HepG2 (cell line): ENCODE data around the gene GNB1. TPM values are rescaled to one million over a fixed set of nuclear protein-coding genes. Genes with fewer than 3 reads are reported as not detected.
"Not testable (repeated sequence)": the region's sequence is repeated elsewhere in the genome, so short reads cannot be mapped to it uniquely, and the experiment has no call there.

Source experiments
- ATAC-seq: fragments of 200-7000 bp; cut with Tn5 transposase; 3 replicates; pipeline ENCODE4 v1.9.1; 2020; ENCODE audit warnings: mild to moderate bottlenecking, moderate library complexity
- BruUV-seq: library from RNA; stranded (reverse); fragments of 400-500 nt; replicated peaks from 2 replicates; lab custom pipeline; 2021; lab: Mats Ljungman, UMichigan
- CTCF ChIA-PET: fragments of 300-600 bp; formaldehyde crosslinking; extraction: SDS; loops from one replicate; lab custom pipeline; 2021; ENCODE audit warnings: low total read pairs, inconsistent platforms, low intra/inter-chr PET ratio; lab: Yijun Ruan, JAX
- POLR2A ChIA-PET: fragments of 350-600 bp; sonication (Branson Sonifier 250); formaldehyde crosslinking; loops from one replicate; lab custom pipeline; 2020; ENCODE audit warnings: antibody characterized with exemption, inconsistent platforms; lab: Yijun Ruan, JAX
- DNase-seq: peaks from one replicate; pipeline ENCODE4 v3.0.0-alpha.2; 2015; ENCODE audit warnings: low spot score
- FAIRE-seq: peaks from 3 replicates; lab custom pipeline; 2011; peaks lifted over from hg19 to GRCh38; lab: Jason Lieb, UNC
- H2AFZ ChIP-seq: one replicate; pipeline ENCODE4 v1.6.1; 2011; ENCODE audit warnings: low read length, inconsistent platforms
- H3K27ac ChIP-seq: fragments of 300-600 bp; 3 replicates; pipeline ENCODE4 v1.8.0; 2011; ENCODE audit warnings: mixed run types, mild to moderate bottlenecking, mixed read lengths, low read length, inconsistent platforms; ENCODE audit not compliant: insufficient read depth; ENCODE audit errors: extremely low read length
- H3K27me3 ChIP-seq, 2 experiments: fragments of 200-600 bp in 1 of 2; 2 replicates in 1 of 2; 3 replicates in 1 of 2; pipeline versions ENCODE4 v1.6.0 to v1.8.0; 2011; ENCODE audit warnings: low read length in 2 of 2, mild to moderate bottlenecking in 2 of 2, moderate library complexity in 2 of 2, inconsistent platforms in 1 of 2; ENCODE audit not compliant: insufficient read depth in 2 of 2, control insufficient read depth in 1 of 2
- H3K36me3 ChIP-seq, 2 experiments: fragments of 200-600 bp in 1 of 2; replicated peaks in 1 of 2; 2 replicates in 1 of 2; 3 replicates in 1 of 2; pipeline versions ENCODE4 v1.5.1 to v1.8.0; 2011; ENCODE audit warnings: low read length in 2 of 2, inconsistent platforms in 1 of 2; ENCODE audit not compliant: insufficient read depth in 2 of 2, control insufficient read depth in 1 of 2
- H3K4me1 ChIP-seq: 2 replicates; pipeline ENCODE4 v1.5.1; 2012; ENCODE audit warnings: low read length, inconsistent platforms; ENCODE audit not compliant: insufficient read depth
- H3K4me2 ChIP-seq: 2 replicates; pipeline ENCODE4 v1.6.0; 2011; ENCODE audit warnings: low read depth, low read length, inconsistent platforms
- H3K4me3 ChIP-seq, 3 experiments: fragments of 200-600 bp in 1 of 3; sonication (generic), shearing (Covaris generic) in 1 of 3; replicated peaks in 1 of 3; 2 replicates each; pipeline ENCODE4 v1.5.1; 2011 to 2016; ENCODE audit warnings: low read length in 3 of 3, inconsistent platforms in 2 of 3, low read depth in 2 of 3, mild to moderate bottlenecking in 2 of 3, control low read depth in 1 of 3, mixed read lengths in 1 of 3; ENCODE audit not compliant: insufficient read depth in 1 of 3
- H3K79me2 ChIP-seq: one replicate; pipeline ENCODE4 v1.6.1; 2011; ENCODE audit warnings: low read length, inconsistent platforms; ENCODE audit not compliant: insufficient read depth
- H3K9ac ChIP-seq: 2 replicates; pipeline ENCODE4 v1.6.0; 2011; ENCODE audit warnings: mild to moderate bottlenecking, low read depth, low read length, inconsistent platforms; ENCODE audit not compliant: insufficient read depth
- H3K9me3 ChIP-seq: 2 replicates; pipeline ENCODE4 v1.5.1; 2012; ENCODE audit warnings: mild to moderate bottlenecking, low read length
- H4K20me1 ChIP-seq: 2 replicates; pipeline ENCODE4 v1.6.0; 2011; ENCODE audit warnings: inconsistent platforms, mild to moderate bottlenecking, low read length, moderate library complexity; ENCODE audit not compliant: insufficient read depth
- ATF7 ChIP-seq, 2 experiments: fragments of 450-650 bp in 1 of 2; sonication (generic) in 1 of 2; formaldehyde crosslinking in 1 of 2; IDR thresholded peaks; 2 replicates each; pipeline versions ENCODE4 v1.4.0 to v1.6.1; 2016 to 2020; ENCODE audit warnings: antibody characterized with exemption in 1 of 2, mild to moderate bottlenecking in 1 of 2, missing genetic modification reagents in 1 of 2
- ZFY ChIP-seq: sonication (generic); formaldehyde crosslinking; IDR thresholded peaks from 2 replicates; pipeline ENCODE4 v1.4.0; 2020; ENCODE audit warnings: missing genetic modification reagents
- ZNF687 ChIP-seq: sonication (generic); formaldehyde crosslinking; IDR thresholded peaks from 2 replicates; pipeline ENCODE4 v1.5.1; 2020; ENCODE audit warnings: mild to moderate bottlenecking, missing genetic modification reagents, moderate library complexity
- WGBS: methylation state at CpG from one replicate; pipeline ENCODE4 v1.1.6; 2017; ENCODE audit warnings: low lambda C conversion rate; 5-methylcytosine and 5-hydroxymethylcytosine counted together
- in situ Hi-C: cut with HindIII; loops from 2 replicates; pipeline ENCODE4 v1.10.0; 2017; ENCODE audit warnings: low pct_unique_long_range_greater_than_20kb; ENCODE audit not compliant: extremely low pct_ligation_motif_present
- intact Hi-C: fragments of 100-400 bp; cut with micrococcal nuclease; formaldehyde crosslinking; loops from one replicate; pipeline ENCODE4 v1.10.0; 2022; ENCODE audit not compliant: unreplicated experiment
- polyA plus RNA-seq, 8 experiments: library from polyadenylated mRNA; depleted of rRNA in 3 of 8; stranded (reverse) in 7 of 8; unstranded in 1 of 8; fragments of >200 nt; fragmentation: Illumina TruSeq in 4 of 8; extraction: Trizol in 4 of 8; gene quantifications; 2 replicates each; pipeline versions ENCODE4 v1.2.1 to v1.2.3, GENCODE V29; 2011 to 2016; ENCODE audit warnings: low read depth in 4 of 8, missing spikeins in 1 of 8, mixed read lengths in 1 of 8; ENCODE audit not compliant: insufficient read depth in 1 of 8
- total RNA-seq, 5 experiments: library from RNA; depleted of rRNA; stranded (reverse); fragments of >200 nt; fragmentation: Illumina TruSeq; extraction: Trizol; gene quantifications; 2 replicates each; pipeline ENCODE4 v1.2.3, GENCODE V29; 2016; ENCODE audit warnings: low read depth in 1 of 5
- TF ChIP-seq, protein P1 (sequence below), 2 experiments: sonication (generic) in 1 of 2; formaldehyde crosslinking in 1 of 2; IDR thresholded peaks; 2 replicates each; pipeline versions ENCODE4 v1.4.0 to v1.6.1; 2016 to 2020; ENCODE audit warnings: borderline replicate concordance in 1 of 2, low read depth in 1 of 2, mild to moderate bottlenecking in 1 of 2, missing genetic modification reagents in 1 of 2

Gene GNB1
- total and polyA plus RNA-seq, 2 of the 13 experiments (the other 11 are each of a cell fraction or from before 2014, with no cell fraction given), result 66.2 to 327 TPM

DNA sequence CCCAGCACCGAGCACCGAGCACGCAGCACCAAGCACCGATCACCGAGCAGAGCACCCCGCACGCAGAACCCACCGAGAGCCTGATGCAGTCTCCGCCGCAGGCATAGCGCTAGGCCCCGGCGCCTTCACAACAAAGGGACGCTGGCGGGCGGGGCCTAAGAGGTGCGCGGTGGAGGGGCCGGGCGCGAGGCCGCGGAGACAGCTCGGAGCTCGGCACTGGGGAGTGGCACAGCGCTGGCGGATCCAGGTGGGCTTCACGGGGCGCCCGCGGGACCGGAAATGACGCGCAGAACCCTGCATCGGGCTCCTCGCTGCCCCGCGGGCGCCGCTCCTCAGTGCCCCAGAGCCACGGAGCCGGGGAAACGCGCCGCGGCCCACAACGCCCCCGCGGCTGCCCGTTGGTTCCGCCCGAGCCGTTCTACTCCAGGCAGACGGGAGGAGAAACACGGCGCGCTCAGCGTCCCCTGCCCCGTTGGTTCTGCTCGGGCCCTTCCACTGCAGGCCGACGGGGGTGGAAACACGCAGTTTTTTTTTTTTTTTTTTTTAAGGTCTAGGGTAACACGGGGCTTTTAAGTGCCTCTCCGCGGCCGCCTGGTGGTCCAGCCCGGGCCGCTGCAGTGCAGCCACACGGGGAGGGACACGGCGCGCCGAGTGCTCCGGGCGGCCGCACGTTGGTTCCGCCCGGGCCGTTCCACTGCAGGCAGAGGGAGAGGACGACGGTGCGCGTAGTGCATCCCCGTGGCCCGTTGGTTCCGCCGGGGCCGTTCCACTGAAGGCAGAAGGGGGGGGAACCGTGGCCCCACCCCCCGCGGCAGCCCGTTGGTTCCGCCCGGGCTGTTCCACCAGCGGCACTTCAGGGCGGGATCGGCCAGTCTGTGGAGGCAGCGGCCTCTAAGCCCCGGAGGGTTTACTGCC, 145.0 kb downstream of the GNB1 start (continued):
- TF ChIP-seq, protein P1, sequence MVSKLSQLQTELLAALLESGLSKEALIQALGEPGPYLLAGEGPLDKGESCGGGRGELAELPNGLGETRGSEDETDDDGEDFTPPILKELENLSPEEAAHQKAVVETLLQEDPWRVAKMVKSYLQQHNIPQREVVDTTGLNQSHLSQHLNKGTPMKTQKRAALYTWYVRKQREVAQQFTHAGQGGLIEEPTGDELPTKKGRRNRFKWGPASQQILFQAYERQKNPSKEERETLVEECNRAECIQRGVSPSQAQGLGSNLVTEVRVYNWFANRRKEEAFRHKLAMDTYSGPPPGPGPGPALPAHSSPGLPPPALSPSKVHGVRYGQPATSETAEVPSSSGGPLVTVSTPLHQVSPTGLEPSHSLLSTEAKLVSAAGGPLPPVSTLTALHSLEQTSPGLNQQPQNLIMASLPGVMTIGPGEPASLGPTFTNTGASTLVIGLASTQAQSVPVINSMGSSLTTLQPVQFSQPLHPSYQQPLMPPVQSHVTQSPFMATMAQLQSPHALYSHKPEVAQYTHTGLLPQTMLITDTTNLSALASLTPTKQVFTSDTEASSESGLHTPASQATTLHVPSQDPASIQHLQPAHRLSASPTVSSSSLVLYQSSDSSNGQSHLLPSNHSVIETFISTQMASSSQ (IDR thresholded peaks at IDR 0.05; ENCODE audit: low read depth), result not testable (repeated sequence)
- TF ChIP-seq, protein P1 (CRISPR knock-in tag; IDR thresholded peaks at IDR 0.05; ENCODE audit: borderline replicate concordance), result 0 out of 2 replicates have a peak, but pooled peaks have one; percentile 17
- TF ChIP-seq ZFY (CRISPR knock-in tag) (peak; percentile 47), ATF7 (IDR thresholded peaks at IDR 0.05) (peak; percentile 92), ZNF687 (CRISPR knock-in tag) (peak; percentile 48; the same call in 1 of the 2 replicates)
- TF ChIP-seq ATF7 (CRISPR knock-in tag; IDR thresholded peaks at IDR 0.05), result not testable (repeated sequence)

GRCh38 chr1:1742529-1742928, 148.4 kb downstream of the GNB1 start:
- H3K4me1 ChIP-seq, H3K79me2 ChIP-seq, H2AFZ ChIP-seq, H3K36me3 ChIP-seq, H3K4me2 ChIP-seq, CTCF ChIA-PET, DNase-seq, POLR2A ChIA-PET, H3K9ac ChIP-seq, FAIRE-seq, ATAC-seq, H3K27ac ChIP-seq, H3K9me3 ChIP-seq, intact Hi-C loops, H3K4me3 ChIP-seq, BruUV-seq, in situ Hi-C loops, H3K27me3 ChIP-seq, H4K20me1 ChIP-seq: not testable (repeated sequence)
- WGBS, result 89% methylated on average over 11 of the region's 11 CpGs

DNA sequence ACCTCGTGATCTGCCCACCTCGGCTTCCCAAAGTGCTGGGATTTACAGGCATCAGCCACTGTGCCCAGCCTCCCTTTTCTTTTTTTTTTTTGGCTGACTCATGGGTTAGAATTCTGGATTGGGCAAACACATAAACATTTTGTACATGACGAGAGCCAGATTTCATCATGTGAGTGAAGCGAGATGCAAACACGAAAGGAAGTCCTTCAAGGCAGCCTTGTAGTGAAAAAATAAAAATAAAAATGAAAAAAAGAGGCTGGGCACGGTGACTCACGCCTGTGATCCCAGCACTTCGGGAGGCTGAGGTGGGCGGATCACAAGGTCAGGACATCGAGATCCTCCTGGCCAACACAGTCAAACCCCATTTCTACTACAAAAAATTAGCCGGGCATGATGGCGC, 149.9 kb downstream of the GNB1 start:
- H3K27ac ChIP-seq, H3K9me3 ChIP-seq, H3K4me2 ChIP-seq, DNase-seq, H3K27me3 ChIP-seq, H2AFZ ChIP-seq, BruUV-seq, CTCF ChIA-PET, H4K20me1 ChIP-seq, H3K9ac ChIP-seq, intact Hi-C loops, H3K79me2 ChIP-seq, H3K36me3 ChIP-seq, H3K4me3 ChIP-seq, ATAC-seq, POLR2A ChIA-PET, FAIRE-seq, in situ Hi-C loops, H3K4me1 ChIP-seq: not testable (repeated sequence)
- WGBS, result 85% methylated on average over 12 of the region's 12 CpGs
